ENCODE data around the gene SLC34A1.
"Not testable (repeated sequence)": the region's sequence is repeated elsewhere in the genome, so short reads cannot be mapped to it uniquely, and the experiment has no call there.

SLC34A1 gene

GRCh38 chr5:177355162-177355867 is 28.9 kb upstream of the SLC34A1 start:
- WGBS, 2 experiments (ENCODE audit: insufficient coverage in 2 of 2), result no CpG with 5 or more reads among the region's 1 CpG
- Histone ChIP-seq H3K4me3 (ENCODE audit: extremely low read depth, insufficient read depth, low read length, poor library complexity, severe bottlenecking) (no peak overlapping the region), H3K27ac (ENCODE audit: low read depth, low read length, severe bottlenecking) (no peak overlapping the region), H3K9me3 (ENCODE audit: control insufficient read depth, low read length) (peaks cover 3% of the 10 kb centered on the region), H3K4me1 (ENCODE audit: control insufficient read depth, insufficient read depth, low read length, poor library complexity, severe bottlenecking) (peaks cover 13% of the 10 kb centered on the region), H3K36me3 (ENCODE audit: control insufficient read depth, insufficient read depth, low read length) (no peaks in the 10 kb centered on the region)

DNA sequence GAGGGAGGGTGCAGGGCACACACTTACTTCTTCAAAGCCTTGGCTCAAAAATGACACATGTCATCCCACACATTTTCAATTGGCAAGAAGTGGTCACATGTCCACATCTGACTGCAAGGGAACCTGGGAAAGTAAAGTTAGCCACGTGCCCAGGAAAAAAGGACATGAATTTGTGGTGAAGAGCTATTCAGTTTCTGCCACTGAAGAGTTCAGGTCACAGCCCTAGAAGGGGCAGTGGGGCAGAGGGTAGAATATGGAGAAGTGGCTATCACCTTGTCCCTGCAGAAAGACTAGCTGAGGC is 28.4 kb upstream of the SLC34A1 start:
- Histone ChIP-seq H3K9me3 (ENCODE audit: control insufficient read depth, low read length) (peaks cover 3% of the 10 kb centered on the region), H3K4me1 (ENCODE audit: control insufficient read depth, insufficient read depth, low read length, poor library complexity, severe bottlenecking) (peaks cover 9% of the 10 kb centered on the region), H3K36me3 (ENCODE audit: control insufficient read depth, insufficient read depth, low read length) (no peaks in the 10 kb centered on the region), H3K27ac (ENCODE audit: low read depth, low read length, severe bottlenecking) (no peak overlapping the region), H3K4me3 (ENCODE audit: extremely low read depth, insufficient read depth, low read length, poor library complexity, severe bottlenecking) (no peak overlapping the region)
- WGBS, 2 experiments (ENCODE audit: insufficient coverage in 2 of 2), result 17 to 21% methylated on average over 1 of the region's 1 CpG

- Histone ChIP-seq H3K27ac (ENCODE audit: low read depth, low read length, severe bottlenecking) (no peak overlapping the region), H3K9me3 (ENCODE audit: control insufficient read depth, low read length) (peaks cover 3% of the 10 kb centered on the region), H3K36me3 (ENCODE audit: control insufficient read depth, insufficient read depth, low read length) (no peaks in the 10 kb centered on the region), H3K4me1 (ENCODE audit: control insufficient read depth, insufficient read depth, low read length, poor library complexity, severe bottlenecking) (peaks cover 9% of the 10 kb centered on the region), H3K4me3 (ENCODE audit: extremely low read depth, insufficient read depth, low read length, poor library complexity, severe bottlenecking) (no peak overlapping the region)
- 86 to 92% methylated on average over 2 of the region's 3 CpGs for WGBS, 2 experiments (ENCODE audit: insufficient coverage in 2 of 2)
Observed at GRCh38 chr5:177356746-177357145, 27.5 kb upstream of the SLC34A1 start.

DNA sequence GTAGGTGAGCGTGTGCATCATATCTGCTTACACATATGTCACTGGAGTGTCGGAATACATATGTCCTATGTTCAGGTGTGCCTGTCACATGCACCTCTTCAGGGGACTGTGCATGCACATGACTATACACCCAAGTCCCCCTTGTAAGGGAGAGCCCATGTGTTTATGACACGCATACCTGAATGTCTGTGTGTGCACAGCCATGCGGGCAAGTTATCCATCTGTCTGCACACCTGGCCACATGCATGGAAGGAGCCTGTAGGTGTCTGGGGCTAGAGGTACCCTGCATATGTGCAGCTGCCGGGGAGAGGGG is 27.1 kb upstream of the SLC34A1 start:
- peaks cover 3% of the 10 kb centered on the region for H3K9me3 ChIP-seq (ENCODE audit: control insufficient read depth, low read length)
- no peaks in the 10 kb centered on the region for H3K36me3 ChIP-seq (ENCODE audit: control insufficient read depth, insufficient read depth, low read length)

GRCh38 chr5:177357459-177358351 is 26.5 kb upstream of the SLC34A1 start, which contains the start of gene RGS14:
Gene RGS14, plus strand, starts transcription at chr5:177357924. Its CDS starts 101 bp downstream, at chr5:177358025.
- Histone ChIP-seq H3K4me1 (ENCODE audit: control insufficient read depth, insufficient read depth, low read length, poor library complexity, severe bottlenecking) (peaks cover 9% of the 10 kb centered on the region), H3K4me3 (ENCODE audit: extremely low read depth, insufficient read depth, low read length, poor library complexity, severe bottlenecking) (no peak within 1 kb of the TSS), H3K36me3 (ENCODE audit: control insufficient read depth, insufficient read depth, low read length) (no peaks in the 10 kb centered on the region), H3K9me3 (ENCODE audit: control insufficient read depth, low read length) (peaks cover 3% of the 10 kb centered on the region), H3K27ac (ENCODE audit: low read depth, low read length, severe bottlenecking) (no peak within 1 kb of the TSS)
- WGBS, 2 experiments (ENCODE audit: insufficient coverage in 2 of 2), result 85% methylated on average over 28 to 32 of the region's 37 CpGs

More for the DNA sequence above, 27.1 kb upstream of the SLC34A1 start:
- 90 to 95% methylated on average over 4 to 5 of the region's 5 CpGs for WGBS, 2 experiments (ENCODE audit: insufficient coverage in 2 of 2)
- Histone ChIP-seq H3K4me3 (ENCODE audit: extremely low read depth, insufficient read depth, low read length, poor library complexity, severe bottlenecking) (no peak overlapping the region), H3K27ac (ENCODE audit: low read depth, low read length, severe bottlenecking) (no peak overlapping the region), H3K4me1 (ENCODE audit: control insufficient read depth, insufficient read depth, low read length, poor library complexity, severe bottlenecking) (peaks cover 9% of the 10 kb centered on the region)

GRCh38 chr5:177358370-177358819 is 25.8 kb upstream of the SLC34A1 start:
- Histone ChIP-seq H3K4me3 (ENCODE audit: extremely low read depth, insufficient read depth, low read length, poor library complexity, severe bottlenecking) (no peak overlapping the region), H3K36me3 (ENCODE audit: control insufficient read depth, insufficient read depth, low read length) (no peaks in the 10 kb centered on the region)
- WGBS, 2 experiments (ENCODE audit: insufficient coverage in 2 of 2), result 83 to 85% methylated on average over 5 of the region's 5 CpGs

DNA sequence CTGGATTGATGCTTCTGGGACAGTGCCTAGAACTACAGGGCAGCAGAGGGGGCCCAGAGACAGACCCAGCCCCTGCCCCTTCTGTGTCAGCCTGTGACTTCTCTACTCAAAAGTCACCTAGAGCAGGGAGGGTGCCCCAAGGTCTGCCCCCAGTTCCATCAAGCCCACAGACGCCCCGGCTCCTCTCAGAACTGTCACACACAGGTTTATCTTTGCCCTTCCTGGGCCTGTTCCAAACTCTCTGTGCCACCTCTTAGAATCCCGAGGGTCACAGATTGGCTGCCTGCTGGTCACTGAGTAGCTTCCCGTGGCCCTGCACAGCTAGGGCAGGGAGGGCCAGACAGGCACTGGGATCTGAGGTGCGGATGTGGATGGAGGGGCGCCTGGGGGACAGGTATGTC is 24.8 kb upstream of the SLC34A1 start:
- H3K4me3 ChIP-seq (ENCODE audit: extremely low read depth, insufficient read depth, low read length, poor library complexity, severe bottlenecking), result no peak overlapping the region
- 88 to 100% methylated on average over 4 to 5 of the region's 6 CpGs for WGBS, 2 experiments (ENCODE audit: insufficient coverage in 2 of 2)
- H3K9me3 ChIP-seq (ENCODE audit: control insufficient read depth, low read length), result peaks cover 3% of the 10 kb centered on the region
- H3K36me3 ChIP-seq (ENCODE audit: control insufficient read depth, insufficient read depth, low read length), result no peaks in the 10 kb centered on the region
- peaks cover 14% of the 10 kb centered on the region for H3K4me1 ChIP-seq (ENCODE audit: control insufficient read depth, insufficient read depth, low read length, poor library complexity, severe bottlenecking)
- no peak overlapping the region for H3K27ac ChIP-seq (ENCODE audit: low read depth, low read length, severe bottlenecking)

More at GRCh38 chr5:177358370-177358819, 25.8 kb upstream of the SLC34A1 start:
- H3K27ac ChIP-seq (ENCODE audit: low read depth, low read length, severe bottlenecking), result no peak overlapping the region
- peaks cover 9% of the 10 kb centered on the region for H3K4me1 ChIP-seq (ENCODE audit: control insufficient read depth, insufficient read depth, low read length, poor library complexity, severe bottlenecking)
- peaks cover 3% of the 10 kb centered on the region for H3K9me3 ChIP-seq (ENCODE audit: control insufficient read depth, low read length)

GRCh38 chr5:177359860-177360259 is 24.4 kb upstream of the SLC34A1 start:
- H3K9me3 ChIP-seq (ENCODE audit: control insufficient read depth, low read length), result peaks cover 3% of the 10 kb centered on the region
- H3K4me3 ChIP-seq (ENCODE audit: extremely low read depth, insufficient read depth, low read length, poor library complexity, severe bottlenecking), result no peak overlapping the region
- no peak overlapping the region for H3K27ac ChIP-seq (ENCODE audit: low read depth, low read length, severe bottlenecking)
- H3K36me3 ChIP-seq (ENCODE audit: control insufficient read depth, insufficient read depth, low read length), result no peaks in the 10 kb centered on the region
- WGBS, 2 experiments (ENCODE audit: insufficient coverage in 2 of 2), result 93 to 100% methylated on average over 1 to 3 of the region's 3 CpGs
- peaks cover 14% of the 10 kb centered on the region for H3K4me1 ChIP-seq (ENCODE audit: control insufficient read depth, insufficient read depth, low read length, poor library complexity, severe bottlenecking)

DNA sequence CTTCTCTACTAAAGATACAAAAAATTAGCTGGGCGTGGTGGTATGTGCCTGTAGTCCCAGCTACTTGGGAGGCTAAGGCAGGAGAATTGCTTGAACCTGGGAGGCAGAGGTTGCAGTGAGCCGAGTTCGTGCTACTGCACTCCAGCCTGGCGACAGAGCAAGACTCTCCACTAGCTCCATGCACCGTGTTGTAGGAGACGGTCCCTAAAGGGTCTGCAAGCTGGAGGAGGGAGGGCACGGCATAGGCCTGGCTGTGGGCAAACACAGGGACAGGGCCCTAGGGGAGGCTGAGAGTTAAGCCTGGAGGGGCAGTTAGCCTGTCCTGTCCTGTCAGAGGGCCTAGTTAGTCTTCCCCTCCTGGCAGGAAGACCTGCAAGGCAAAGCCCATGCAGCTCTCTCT is 23.5 kb upstream of the SLC34A1 start:
- not testable (repeated sequence) for H3K4me3 ChIP-seq (ENCODE audit: extremely low read depth, insufficient read depth, low read length, poor library complexity, severe bottlenecking); H3K36me3 ChIP-seq (ENCODE audit: control insufficient read depth, insufficient read depth, low read length); H3K27ac ChIP-seq (ENCODE audit: low read depth, low read length, severe bottlenecking); H3K9me3 ChIP-seq (ENCODE audit: control insufficient read depth, low read length)
- 96 to 100% methylated on average over 6 of the region's 7 CpGs for WGBS, 2 experiments (ENCODE audit: insufficient coverage in 2 of 2)
- H3K4me1 ChIP-seq (ENCODE audit: control insufficient read depth, insufficient read depth, low read length, poor library complexity, severe bottlenecking), result peaks cover 17% of the 10 kb centered on the region

DNA sequence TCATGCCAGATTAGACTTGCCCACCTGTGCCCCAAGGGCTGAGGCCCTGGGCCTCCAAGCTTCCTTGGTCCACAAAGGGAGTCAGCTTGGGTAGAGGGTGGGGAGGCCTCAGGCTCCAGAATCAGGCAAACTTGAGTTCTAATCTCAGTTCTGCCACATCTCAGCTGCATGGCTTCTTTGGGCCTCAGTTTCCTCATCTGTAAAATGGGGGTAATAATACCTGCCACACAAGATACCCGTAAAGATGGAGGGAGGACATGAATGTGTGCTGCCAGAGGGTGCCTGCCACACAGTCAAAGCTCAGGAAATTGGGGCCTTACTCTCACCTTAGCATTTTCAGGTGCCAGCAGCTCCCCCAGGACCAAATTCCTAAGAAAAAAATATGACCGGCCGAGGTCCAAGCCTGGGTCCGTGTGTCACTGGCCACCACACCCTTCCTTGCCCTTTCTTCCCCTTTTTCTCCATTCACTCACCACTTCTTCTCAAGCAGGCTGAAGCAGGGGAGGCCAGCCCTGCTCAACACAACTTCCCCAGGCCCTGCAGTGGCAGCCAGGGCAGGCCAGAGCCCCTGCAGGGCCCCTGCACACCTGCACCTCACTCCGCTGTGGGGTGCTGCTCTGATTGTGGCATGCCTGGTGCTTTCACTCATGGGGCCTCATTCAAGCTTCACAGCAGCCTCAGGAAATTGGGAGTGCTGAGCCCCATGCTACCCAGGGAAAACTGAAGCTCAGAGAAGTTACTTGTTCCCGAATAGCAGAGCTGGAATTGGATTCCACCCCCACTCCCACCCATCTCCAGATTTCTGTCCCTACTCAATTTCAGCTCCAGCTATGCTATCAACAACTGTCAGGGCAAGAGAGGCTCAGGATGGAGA is 22.6 kb upstream of the SLC34A1 start:
- H3K27ac ChIP-seq (ENCODE audit: low read depth, low read length, severe bottlenecking), result no peak overlapping the region
- WGBS, 2 experiments (ENCODE audit: insufficient coverage in 2 of 2), result 90 to 93% methylated on average over 4 to 6 of the region's 6 CpGs
- no peak overlapping the region for H3K4me3 ChIP-seq (ENCODE audit: extremely low read depth, insufficient read depth, low read length, poor library complexity, severe bottlenecking)
- no peaks in the 10 kb centered on the region for H3K9me3 ChIP-seq (ENCODE audit: control insufficient read depth, low read length)
- peaks cover 24% of the 10 kb centered on the region for H3K4me1 ChIP-seq (ENCODE audit: control insufficient read depth, insufficient read depth, low read length, poor library complexity, severe bottlenecking)
- H3K36me3 ChIP-seq (ENCODE audit: control insufficient read depth, insufficient read depth, low read length), result no peaks in the 10 kb centered on the region

Data from mesodermal cell (in vitro differentiated cells).